Activated CD8-positive, alpha-beta memory T cell treated with anti-CD3 and anti-CD28 coated beads for 1 hour (primary cell): ENCODE measurements around the gene EPB41L1.

Experiments used
- DNase-seq, 2 donors: peaks; one replicate each; pipeline ENCODE4 v3.0.0-alpha.2; 2020; ENCODE audit warnings: low read depth in 1 of 2; ENCODE audit errors: extremely low read depth in 1 of 2

The EPB41L1 gene

GRCh38 chr20:36154700-36155628 is at the start of gene EPB41L1:
Gene EPB41L1 (plus strand): TSS chr20:36154740. CDS start chr20:36173778, 19,038 bp downstream.
- DNase-seq: no peak

GRCh38 chr20:36104856-36105255 is 49.7 kb upstream of the EPB41L1 start:
- DNase-seq: no peak

- DNase-seq: no peak
Observed at GRCh38 chr20:36105711-36106226, 48.8 kb upstream of the EPB41L1 start.

GRCh38 chr20:36106606-36107005 is 47.9 kb upstream of the EPB41L1 start:
- DNase-seq: no peak

- no peak for DNase-seq
Observed at GRCh38 chr20:36107881-36108280, 46.7 kb upstream of the EPB41L1 start.

- no peak for DNase-seq
Observed at GRCh38 chr20:36109251-36109947, 45.1 kb upstream of the EPB41L1 start.

GRCh38 chr20:36110994-36111393 is 43.5 kb upstream of the EPB41L1 start:
- no peak for DNase-seq

GRCh38 chr20:36112112-36112511 is 42.4 kb upstream of the EPB41L1 start:
- no peak for DNase-seq

- DNase-seq: no peak
Observed at GRCh38 chr20:36113036-36113435, 41.5 kb upstream of the EPB41L1 start.

- DNase-seq: no peak
Observed at GRCh38 chr20:36113566-36114250, 40.8 kb upstream of the EPB41L1 start.

GRCh38 chr20:36114707-36115106 is 39.8 kb upstream of the EPB41L1 start:
- DNase-seq: no peak

GRCh38 chr20:36115925-36116324 is 38.6 kb upstream of the EPB41L1 start:
- DNase-seq: no peak

GRCh38 chr20:36116807-36117441 is 37.6 kb upstream of the EPB41L1 start:
- no peak for DNase-seq

GRCh38 chr20:36117638-36118037 is 36.9 kb upstream of the EPB41L1 start:
- DNase-seq: no peak

GRCh38 chr20:36118371-36118770 is 36.2 kb upstream of the EPB41L1 start:
- no peak for DNase-seq

GRCh38 chr20:36119537-36119936 is 35.0 kb upstream of the EPB41L1 start:
- no peak for DNase-seq

GRCh38 chr20:36120241-36120640 is 34.3 kb upstream of the EPB41L1 start:
- DNase-seq: no peak

- DNase-seq: no peak
Observed at GRCh38 chr20:36120991-36121390, 33.5 kb upstream of the EPB41L1 start.

- DNase-seq: no peak
Observed at GRCh38 chr20:36121981-36122930, 32.3 kb upstream of the EPB41L1 start.

- no peak for DNase-seq
Observed at GRCh38 chr20:36122931-36123288, 31.6 kb upstream of the EPB41L1 start.
